Measurements from ENCODE around the gene WFIKKN1.

Gene WFIKKN1

GRCh38 chr16:624526-625070 is 6.2 kb upstream of the WFIKKN1 start:
- peaks cover 0 to 2% of the 10 kb centered on the region in 2 donors for H3K4me1 Mint-ChIP-seq
- H3K27ac Mint-ChIP-seq, result no peak overlapping the region
- ATAC-seq (replicated peaks) (no peak), DNase-seq (no peak)
- H3K36me3 Mint-ChIP-seq, result peaks cover 11 to 15% of the 10 kb centered on the region in 2 donors
- H3K4me3 Mint-ChIP-seq, result no peak overlapping the region
- H3K27me3 Mint-ChIP-seq, result no peaks in the 10 kb centered on the region
- H3K9me3 Mint-ChIP-seq, result no peaks in the 10 kb centered on the region

- H3K9me3 Mint-ChIP-seq, result no peaks in the 10 kb centered on the region
- peaks cover 0 to 2% of the 10 kb centered on the region in 2 donors for H3K4me1 Mint-ChIP-seq
- H3K27me3 Mint-ChIP-seq, result no peaks in the 10 kb centered on the region
Observed at GRCh38 chr16:625117-625976, 5.4 kb upstream of the WFIKKN1 start.

GRCh38 chr16:625977-626765 is 4.6 kb upstream of the WFIKKN1 start:
- Mint-ChIP-seq H3K27ac (no peak overlapping the region), H3K4me1 (peaks cover 0 to 2% of the 10 kb centered on the region in 2 donors), H3K36me3 (peaks cover 11 to 13% of the 10 kb centered on the region in 2 donors), H3K27me3 (no peaks in the 10 kb centered on the region), H3K4me3 (no peak overlapping the region), H3K9me3 (no peaks in the 10 kb centered on the region)
- DNase-seq (no peak), ATAC-seq (replicated peaks) (no peak)

More at GRCh38 chr16:625117-625976, 5.4 kb upstream of the WFIKKN1 start:
- no peak for DNase-seq
- H3K27ac Mint-ChIP-seq, result no peak overlapping the region
- ATAC-seq (replicated peaks), result no peak
- peaks cover 11 to 13% of the 10 kb centered on the region in 2 donors for H3K36me3 Mint-ChIP-seq
- H3K4me3 Mint-ChIP-seq, result no peak overlapping the region

GRCh38 chr16:626787-627453 is 3.9 kb upstream of the WFIKKN1 start:
- Mint-ChIP-seq H3K4me3 (no peak overlapping the region), H3K4me1 (no peaks in the 10 kb centered on the region), H3K36me3 (peaks cover 11 to 13% of the 10 kb centered on the region in 2 donors), H3K27me3 (no peaks in the 10 kb centered on the region), H3K9me3 (no peaks in the 10 kb centered on the region), H3K27ac (no peak overlapping the region)
- no peak for ATAC-seq (replicated peaks)
- DNase-seq, result no peak

- peaks cover 0 to 1% of the 10 kb centered on the region in 2 donors for H3K4me1 Mint-ChIP-seq
- no peaks in the 10 kb centered on the region for H3K27me3 Mint-ChIP-seq
- ATAC-seq (replicated peaks), result no peak
- no peak for DNase-seq
- no peaks in the 10 kb centered on the region for H3K9me3 Mint-ChIP-seq
- no peak overlapping the region for H3K4me3 Mint-ChIP-seq
- no peak overlapping the region for H3K27ac Mint-ChIP-seq
- peaks cover 11 to 15% of the 10 kb centered on the region in 2 donors for H3K36me3 Mint-ChIP-seq
Observed at GRCh38 chr16:627454-628239, 3.1 kb upstream of the WFIKKN1 start.

GRCh38 chr16:628321-629061 is 2.3 kb upstream of the WFIKKN1 start:
- no peaks in the 10 kb centered on the region for H3K9me3 Mint-ChIP-seq
- H3K4me1 Mint-ChIP-seq, result peaks cover 0 to 1% of the 10 kb centered on the region in 2 donors
- no peak for ATAC-seq (replicated peaks)
- H3K27me3 Mint-ChIP-seq, result no peaks in the 10 kb centered on the region
- no peak overlapping the region for H3K27ac Mint-ChIP-seq
- no peak for DNase-seq
- H3K4me3 Mint-ChIP-seq, result no peak overlapping the region
- peaks cover 11 to 15% of the 10 kb centered on the region in 2 donors for H3K36me3 Mint-ChIP-seq

- DNase-seq (no peak), ATAC-seq (replicated peaks) (no peak)
- no peaks in the 10 kb centered on the region for H3K27me3 Mint-ChIP-seq
- no peak overlapping the region for H3K4me3 Mint-ChIP-seq
- peaks cover 1% of the 10 kb centered on the region in 2 donors for H3K4me1 Mint-ChIP-seq
- peaks cover 11 to 15% of the 10 kb centered on the region in 2 donors for H3K36me3 Mint-ChIP-seq
- no peak overlapping the region for H3K27ac Mint-ChIP-seq
- no peaks in the 10 kb centered on the region for H3K9me3 Mint-ChIP-seq
Observed at GRCh38 chr16:629185-629832, 1.5 kb upstream of the WFIKKN1 start.

GRCh38 chr16:629833-630248 is 944 bp upstream of the WFIKKN1 start:
- Mint-ChIP-seq H3K27ac (peak overlapping the region; percentile 67), H3K9me3 (no peaks in the 10 kb centered on the region), H3K27me3 (no peaks in the 10 kb centered on the region), H3K36me3 (peaks cover 11 to 15% of the 10 kb centered on the region in 2 donors), H3K4me3 (no peak overlapping the region), H3K4me1 (peaks cover 3 to 6% of the 10 kb centered on the region in 2 donors)
- DNase-seq, result no peak
- ATAC-seq (replicated peaks), result no peak

GRCh38 chr16:630249-630814 is 453 bp upstream of the WFIKKN1 start:
- Mint-ChIP-seq H3K27ac (no peak overlapping the region), H3K27me3 (no peaks in the 10 kb centered on the region), H3K9me3 (no peaks in the 10 kb centered on the region), H3K4me1 (peaks cover 6 to 10% of the 10 kb centered on the region in 2 donors), H3K4me3 (no peak overlapping the region), H3K36me3 (peaks cover 11 to 15% of the 10 kb centered on the region in 2 donors)
- DNase-seq (no peak), ATAC-seq (replicated peaks) (no peak)

GRCh38 chr16:631808-632358 is 1.1 kb downstream of the WFIKKN1 start:
- H3K4me1 Mint-ChIP-seq, result peaks cover 13 to 18% of the 10 kb centered on the region in 2 donors
- peaks cover 0 to 2% of the 10 kb centered on the region in 2 donors for H3K9me3 Mint-ChIP-seq
- H3K27ac Mint-ChIP-seq, result peak overlapping the region; percentile 57
- peaks cover 5% of the 10 kb centered on the region in 2 donors for H3K27me3 Mint-ChIP-seq
- peaks cover 13% of the 10 kb centered on the region in 2 donors for H3K36me3 Mint-ChIP-seq
- ATAC-seq (replicated peaks) (no peak), DNase-seq (no peak)
- peak overlapping the region in 1 of 2 donors; percentile 28 for H3K4me3 Mint-ChIP-seq

- peaks cover 15 to 18% of the 10 kb centered on the region in 2 donors for H3K4me1 Mint-ChIP-seq
Observed at GRCh38 chr16:632486-633335, 1.9 kb downstream of the WFIKKN1 start.

More at GRCh38 chr16:632486-633335, 1.9 kb downstream of the WFIKKN1 start:
- DNase-seq, result no peak
- no peak overlapping the region for H3K27ac Mint-ChIP-seq
- H3K36me3 Mint-ChIP-seq, result peaks cover 7 to 13% of the 10 kb centered on the region in 2 donors
- peaks cover 5 to 6% of the 10 kb centered on the region in 2 donors for H3K27me3 Mint-ChIP-seq
- ATAC-seq (replicated peaks), result no peak
- peaks cover 0 to 2% of the 10 kb centered on the region in 2 donors for H3K9me3 Mint-ChIP-seq
- no peak overlapping the region for H3K4me3 Mint-ChIP-seq

All from stimulated activated naive B cell treated with anti-CD40 and anti-IgM and Interleukin-4, amounts not matched to agents 10 μg/mL and 1 μg/mL and 100 μg/mL, for 72 hours (primary cell).